ENCODE results near the gene TMF1. TPM values are rescaled to one million over a fixed set of nuclear protein-coding genes. Genes with fewer than 3 reads are reported as not detected.

The TMF1 gene
- polyA plus RNA-seq: 10 to 100 TPM in 3 of 4 donors, 1 to 10 TPM in 1; 9.5 to 40.8 (median 11.4) TPM
- long read RNA-seq, donor 1: 0 reads
- long read RNA-seq, donor 2, partial matches to known transcripts: 7 of 7 reads
- long read RNA-seq, donor 2, other reads (novel, unspliced or antisense): 0 of 7 reads
- long read RNA-seq, donor 3, partial matches to known transcripts: 29 of 29 reads
- long read RNA-seq, donor 3, other reads (novel, unspliced or antisense): 0 of 29 reads
- long read RNA-seq, donor 4: 0 reads
- long read RNA-seq, donor 5: 0 reads
- long read RNA-seq, donor 6, partial matches to known transcripts: 14 of 16 reads
- long read RNA-seq, donor 6, other reads (novel, unspliced or antisense): 0 of 16 reads
- long read RNA-seq, donor 7: 0 reads
- long read RNA-seq, donor 8: 0 reads
- long read RNA-seq, donor 9: 0 reads
- long read RNA-seq, donor 10, partial matches to known transcripts: 20 of 20 reads
- long read RNA-seq, donor 10, other reads (novel, unspliced or antisense): 0 of 20 reads

GRCh38 chr3:69051756-69052471, at the start of gene TMF1:
TMF1 (minus strand) TSS chr3:69052333; CDS start chr3:69052086, 247 bp downstream.
- FAIRE-seq (peak; percentile 74), DNase-seq (peak; percentile 99 to 100)
- Histone ChIP-seq H3K4me1 (ENCODE audit: control insufficient read depth in 3 of 3, insufficient read depth in 2 of 3, low read depth in 1 of 3, low read length in 2 of 3) (peaks cover 1 to 7% (median 5%) of the 10 kb centered on the region in 3 donors), H3K27me3 (ENCODE audit: control insufficient read depth in 3 of 3, insufficient read depth in 3 of 3, low read length in 3 of 3) (no peaks in the 10 kb centered on the region), H3K9me3 (ENCODE audit: control insufficient read depth in 2 of 2, insufficient read depth in 1 of 2, low read depth in 1 of 2, low read length in 1 of 2) (no peaks in the 10 kb centered on the region), H3K36me3 (ENCODE audit: control insufficient read depth in 3 of 3, insufficient read depth in 2 of 3, low read depth in 1 of 3, low read length in 3 of 3) (peaks cover 5 to 8% (median 8%) of the 10 kb centered on the region in 3 donors), H3K27ac (ENCODE audit: low read depth in 1 of 3, low read length in 2 of 3) (peak within 1 kb of the TSS; percentile 74 to 95 (median 90)), H3K4me3 (ENCODE audit: low read depth in 1 of 3, low read length in 3 of 3) (peak within 1 kb of the TSS; percentile 77 to 85 (median 82))
- WGBS, 3 donors: 0% methylated on average over 45 of the region's 45 CpGs

GRCh38 chr3:69099576-69099975, 47.4 kb upstream of the TMF1 start:
- Histone ChIP-seq H3K27ac (ENCODE audit: low read depth in 1 of 3, low read length in 2 of 3) (no peak overlapping the region), H3K4me3 (ENCODE audit: low read depth in 1 of 3, low read length in 3 of 3) (no peak overlapping the region), H3K9me3 (ENCODE audit: control insufficient read depth in 2 of 2, insufficient read depth in 1 of 2, low read depth in 1 of 2, low read length in 1 of 2) (no peaks in the 10 kb centered on the region), H3K4me1 (ENCODE audit: control insufficient read depth in 3 of 3, insufficient read depth in 2 of 3, low read depth in 1 of 3, low read length in 2 of 3) (peaks cover 0 to 2% (median 0%) of the 10 kb centered on the region in 3 donors), H3K36me3 (ENCODE audit: control insufficient read depth in 3 of 3, insufficient read depth in 2 of 3, low read depth in 1 of 3, low read length in 3 of 3) (peaks cover 11 to 22% (median 20%) of the 10 kb centered on the region in 3 donors), H3K27me3 (ENCODE audit: control insufficient read depth in 3 of 3, insufficient read depth in 3 of 3, low read length in 3 of 3) (no peaks in the 10 kb centered on the region)
- DNase-seq: no peak
- 90 to 96% (median 94%) methylated on average over 4 of the region's 4 CpGs for WGBS, 3 donors
- no peak for FAIRE-seq

- H3K27me3 ChIP-seq (ENCODE audit: control insufficient read depth in 3 of 3, insufficient read depth in 3 of 3, low read length in 3 of 3): no peaks in the 10 kb centered on the region
- H3K4me3 ChIP-seq (ENCODE audit: low read depth in 1 of 3, low read length in 3 of 3): no peak overlapping the region
- WGBS, 3 donors: 90 to 91% (median 91%) methylated on average over 9 of the region's 9 CpGs
- FAIRE-seq: no peak
- H3K27ac ChIP-seq (ENCODE audit: low read depth in 1 of 3, low read length in 2 of 3): no peak overlapping the region
- peaks cover 8 to 29% (median 9%) of the 10 kb centered on the region in 3 donors for H3K36me3 ChIP-seq (ENCODE audit: control insufficient read depth in 3 of 3, insufficient read depth in 2 of 3, low read depth in 1 of 3, low read length in 3 of 3)
- no peaks in the 10 kb centered on the region for H3K9me3 ChIP-seq (ENCODE audit: control insufficient read depth in 2 of 2, insufficient read depth in 1 of 2, low read depth in 1 of 2, low read length in 1 of 2)
- peaks cover 4 to 12% (median 6%) of the 10 kb centered on the region in 3 donors for H3K4me1 ChIP-seq (ENCODE audit: control insufficient read depth in 3 of 3, insufficient read depth in 2 of 3, low read depth in 1 of 3, low read length in 2 of 3)
- no peak for DNase-seq
Observed at GRCh38 chr3:69097407-69098086, 45.4 kb upstream of the TMF1 start.

GRCh38 chr3:69096299-69096698, 44.2 kb upstream of the TMF1 start:
- Histone ChIP-seq H3K9me3 (ENCODE audit: control insufficient read depth in 2 of 2, insufficient read depth in 1 of 2, low read depth in 1 of 2, low read length in 1 of 2) (no peaks in the 10 kb centered on the region), H3K27ac (ENCODE audit: low read depth in 1 of 3, low read length in 2 of 3) (no peak overlapping the region), H3K4me1 (ENCODE audit: control insufficient read depth in 3 of 3, insufficient read depth in 2 of 3, low read depth in 1 of 3, low read length in 2 of 3) (peaks cover 8 to 12% (median 9%) of the 10 kb centered on the region in 3 donors), H3K27me3 (ENCODE audit: control insufficient read depth in 3 of 3, insufficient read depth in 3 of 3, low read length in 3 of 3) (no peaks in the 10 kb centered on the region), H3K36me3 (ENCODE audit: control insufficient read depth in 3 of 3, insufficient read depth in 2 of 3, low read depth in 1 of 3, low read length in 3 of 3) (peaks cover 3 to 24% (median 5%) of the 10 kb centered on the region in 3 donors), H3K4me3 (ENCODE audit: low read depth in 1 of 3, low read length in 3 of 3) (no peak overlapping the region)
- whole genome bisulfite sequencing, 3 donors: 93 to 100% (median 100%) methylated on average over 1 to 4 of the region's 5 CpGs
- no peak for FAIRE-seq
- DNase-seq: no peak

GRCh38 chr3:69095636-69096035, 43.5 kb upstream of the TMF1 start:
- Histone ChIP-seq H3K4me1 (ENCODE audit: control insufficient read depth in 3 of 3, insufficient read depth in 2 of 3, low read depth in 1 of 3, low read length in 2 of 3) (peaks cover 8 to 12% (median 10%) of the 10 kb centered on the region in 3 donors), H3K4me3 (ENCODE audit: low read depth in 1 of 3, low read length in 3 of 3) (peak overlapping the region in 1 of 3 donors; percentile 5), H3K36me3 (ENCODE audit: control insufficient read depth in 3 of 3, insufficient read depth in 2 of 3, low read depth in 1 of 3, low read length in 3 of 3) (peaks cover 3 to 30% (median 5%) of the 10 kb centered on the region in 3 donors), H3K27ac (ENCODE audit: low read depth in 1 of 3, low read length in 2 of 3) (peak overlapping the region in 2 of 3 donors; percentile 35 to 52), H3K27me3 (ENCODE audit: control insufficient read depth in 3 of 3, insufficient read depth in 3 of 3, low read length in 3 of 3) (no peaks in the 10 kb centered on the region), H3K9me3 (ENCODE audit: control insufficient read depth in 2 of 2, insufficient read depth in 1 of 2, low read depth in 1 of 2, low read length in 1 of 2) (no peaks in the 10 kb centered on the region)
- DNase-seq (no peak), FAIRE-seq (no peak)
- 73 to 78% (median 73%) methylated on average over 5 of the region's 5 CpGs for WGBS, 3 donors

GRCh38 chr3:69094467-69095205, 42.5 kb upstream of the TMF1 start:
- WGBS, 3 donors: 46 to 69% (median 49%) methylated on average over 8 of the region's 8 CpGs
- Histone ChIP-seq H3K4me1 (ENCODE audit: control insufficient read depth in 3 of 3, insufficient read depth in 2 of 3, low read depth in 1 of 3, low read length in 2 of 3) (peaks cover 10 to 13% (median 12%) of the 10 kb centered on the region in 3 donors), H3K27me3 (ENCODE audit: control insufficient read depth in 3 of 3, insufficient read depth in 3 of 3, low read length in 3 of 3) (no peaks in the 10 kb centered on the region), H3K9me3 (ENCODE audit: control insufficient read depth in 2 of 2, insufficient read depth in 1 of 2, low read depth in 1 of 2, low read length in 1 of 2) (no peaks in the 10 kb centered on the region), H3K4me3 (ENCODE audit: low read depth in 1 of 3, low read length in 3 of 3) (no peak overlapping the region), H3K36me3 (ENCODE audit: control insufficient read depth in 3 of 3, insufficient read depth in 2 of 3, low read depth in 1 of 3, low read length in 3 of 3) (peaks cover 3 to 25% (median 5%) of the 10 kb centered on the region in 3 donors), H3K27ac (ENCODE audit: low read depth in 1 of 3, low read length in 2 of 3) (peak overlapping the region in 2 of 3 donors; percentile 54 to 74)
- DNase-seq (no peak), FAIRE-seq (no peak)

GRCh38 chr3:69092030-69092516, 39.9 kb upstream of the TMF1 start:
- no peak overlapping the region for H3K4me3 ChIP-seq (ENCODE audit: low read depth in 1 of 3, low read length in 3 of 3)
- H3K9me3 ChIP-seq (ENCODE audit: control insufficient read depth in 2 of 2, insufficient read depth in 1 of 2, low read depth in 1 of 2, low read length in 1 of 2): no peaks in the 10 kb centered on the region
- no peak for DNase-seq
- peaks cover 3 to 24% (median 5%) of the 10 kb centered on the region in 3 donors for H3K36me3 ChIP-seq (ENCODE audit: control insufficient read depth in 3 of 3, insufficient read depth in 2 of 3, low read depth in 1 of 3, low read length in 3 of 3)
- WGBS, 3 donors: 26 to 53% (median 35%) methylated on average over 4 of the region's 4 CpGs
- H3K27ac ChIP-seq (ENCODE audit: low read depth in 1 of 3, low read length in 2 of 3): peak overlapping the region in 2 of 3 donors; percentile 52 to 83
- FAIRE-seq: no peak
- no peaks in the 10 kb centered on the region for H3K27me3 ChIP-seq (ENCODE audit: control insufficient read depth in 3 of 3, insufficient read depth in 3 of 3, low read length in 3 of 3)
- H3K4me1 ChIP-seq (ENCODE audit: control insufficient read depth in 3 of 3, insufficient read depth in 2 of 3, low read depth in 1 of 3, low read length in 2 of 3): peaks cover 12 to 30% (median 23%) of the 10 kb centered on the region in 3 donors

All from small intestine (tissue), 16 donors.